Suprapubic skin (tissue), 3 donors: ENCODE data around the gene POU5F1.
"Not testable (repeated sequence)": the region's sequence is repeated elsewhere in the genome, so short reads cannot be mapped to it uniquely, and the experiment has no call there.

Experiments
- CTCF ChIP-seq, 2 donors: fragments of 200-600 bp in 1 of 2; fragments of 450-650 bp in 1 of 2; sonication (generic) in 1 of 2; IDR thresholded peaks; one replicate each; pipeline ENCODE4 v1.5.1; 2016 to 2019; ENCODE audit warnings: antibody characterized with exemption in 2 of 2, mild to moderate bottlenecking in 1 of 2, moderate library complexity in 1 of 2
- POLR2AphosphoS5 ChIP-seq, 3 donors: sonication (generic); formaldehyde crosslinking; IDR thresholded peaks; one replicate each; pipeline ENCODE4 v1.6.1; 2017; ENCODE audit warnings: antibody characterized with exemption in 3 of 3

DNA sequence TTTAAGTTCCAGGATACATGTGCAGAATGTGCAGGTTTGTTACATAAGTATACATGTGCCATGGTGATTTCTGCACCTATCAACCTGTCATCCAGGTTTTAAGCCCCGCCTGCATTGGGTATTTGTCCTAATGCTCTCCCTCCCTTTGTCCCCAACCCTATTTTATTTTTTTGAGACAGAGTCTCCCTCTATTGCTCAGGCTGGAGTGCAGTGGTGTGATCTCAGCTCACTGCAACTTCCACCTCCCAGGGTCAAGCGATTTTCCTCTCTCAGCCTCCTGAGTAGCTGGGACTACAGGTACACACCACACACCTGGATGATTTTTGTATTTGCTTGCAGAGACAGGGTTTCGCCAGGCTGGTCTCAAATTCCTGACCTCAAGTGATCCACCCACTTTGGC lies 18.7 kb upstream of the POU5F1 start:
- not testable (repeated sequence) for TF ChIP-seq CTCF, POLR2AphosphoS5 (IDR thresholded peaks at IDR 0.05)
